GM23338 (cell line): ENCODE data around the gene RPL31. TPM values are rescaled to one million over a fixed set of nuclear protein-coding genes. Genes with fewer than 3 reads are reported as not detected.

Experiments
- ATAC-seq: fragments of 200-7000 bp; cut with Tn5 transposase; 3 replicates; pipeline ENCODE4 v1.9.1; 2020
- DNase-seq: peaks from one replicate; pipeline ENCODE4 v3.0.0-alpha.2; 2015; ENCODE audit warnings: low spot score
- H2AFZ ChIP-seq: fragments of 200-600 bp; sonication (generic); 2 replicates; pipeline ENCODE4 v1.8.0; 2016; ENCODE audit warnings: antibody characterized with exemption, mild to moderate bottlenecking, moderate library complexity
- H3F3A ChIP-seq: fragments of 200-600 bp; sonication (generic); replicated peaks from 2 replicates; pipeline ENCODE4 v1.8.0; 2017; ENCODE audit warnings: antibody characterized with exemption, mixed run types, low read depth
- H3K27ac ChIP-seq: fragments of 200-600 bp; sonication (generic); 2 replicates; pipeline ENCODE4 v1.6.1; 2016; ENCODE audit warnings: low read depth
- H3K27me3 ChIP-seq: fragments of 200-600 bp; sonication (generic); 2 replicates; pipeline ENCODE4 v1.8.0; 2016; ENCODE audit warnings: mild to moderate bottlenecking, mixed run types, moderate library complexity; ENCODE audit not compliant: insufficient read depth
- H3K36me3 ChIP-seq: fragments of 200-600 bp; sonication (generic); 2 replicates; pipeline ENCODE4 v1.8.0; 2016; ENCODE audit warnings: mild to moderate bottlenecking; ENCODE audit not compliant: insufficient read depth
- H3K4me1 ChIP-seq: fragments of 200-600 bp; sonication (generic); 2 replicates; pipeline ENCODE4 v1.8.0; 2016; ENCODE audit warnings: mild to moderate bottlenecking, moderate library complexity; ENCODE audit not compliant: insufficient read depth
- H3K4me2 ChIP-seq: fragments of 200-600 bp; sonication (generic); 2 replicates; pipeline ENCODE4 v1.7.1; 2017; ENCODE audit warnings: mixed run types
- H3K4me3 ChIP-seq: fragments of 200-600 bp; sonication (generic); 2 replicates; pipeline ENCODE4 v1.6.1; 2016; ENCODE audit warnings: mixed run types
- H3K79me2 ChIP-seq: fragments of 200-600 bp; sonication (generic); replicated peaks from 2 replicates; pipeline ENCODE4 v1.8.0; 2017; ENCODE audit warnings: mild to moderate bottlenecking; ENCODE audit not compliant: insufficient read depth
- H3K9me2 ChIP-seq: fragments of 200-600 bp; sonication (generic); 2 replicates; pipeline ENCODE4 v1.8.0; 2017; ENCODE audit not compliant: insufficient read depth
- H4K20me1 ChIP-seq: fragments of 200-600 bp; sonication (generic); replicated peaks from 2 replicates; pipeline ENCODE4 v1.8.0; 2017; ENCODE audit warnings: mild to moderate bottlenecking; ENCODE audit not compliant: insufficient read depth
- H3K27ac Mint-ChIP-seq: 2 replicates; pipeline ENCODE4 v1.8.0; 2020; ENCODE audit warnings: inconsistent platforms, mild to moderate bottlenecking, moderate library complexity, mixed read lengths
- H3K27me3 Mint-ChIP-seq: 3 replicates; pipeline ENCODE4 v1.8.0; 2022; ENCODE audit warnings: low read depth, mild to moderate bottlenecking, moderate library complexity, mixed read lengths, inconsistent platforms; ENCODE audit not compliant: insufficient read depth, poor library complexity
- H3K36me3 Mint-ChIP-seq: 3 replicates; pipeline ENCODE4 v1.8.0; 2021; ENCODE audit warnings: low read depth, mild to moderate bottlenecking, inconsistent platforms, moderate library complexity, mixed read lengths
- H3K4me1 Mint-ChIP-seq: 3 replicates; pipeline ENCODE4 v1.8.0; 2020; ENCODE audit warnings: mild to moderate bottlenecking, inconsistent platforms, mixed read lengths
- H3K4me3 Mint-ChIP-seq: 3 replicates; pipeline ENCODE4 v1.8.0; 2021; ENCODE audit warnings: moderate library complexity, mild to moderate bottlenecking, inconsistent platforms, mixed read lengths
- H3K9me3 Mint-ChIP-seq: 3 replicates; pipeline ENCODE4 v1.8.0; 2020; ENCODE audit warnings: moderate library complexity, mild to moderate bottlenecking, inconsistent platforms, mixed read lengths
- CREB1 ChIP-seq: fragments of 250-450 bp; sonication (Bioruptor Pico); IDR thresholded peaks from 2 replicates; pipeline ENCODE4 v1.5.0; 2020; ENCODE audit warnings: low read depth, mild to moderate bottlenecking, moderate library complexity
- EZH2phosphoT487 ChIP-seq: fragments of 200-600 bp; sonication (generic); IDR thresholded peaks from one replicate; pipeline ENCODE4 v1.8.1; 2018; ENCODE audit warnings: antibody characterized with exemption; ENCODE audit not compliant: unreplicated experiment
- NANOG ChIP-seq: IDR thresholded peaks from 2 replicates; pipeline ENCODE4 v1.6.1; 2016; ENCODE audit warnings: antibody characterized with exemption, borderline replicate concordance
- POLR2AphosphoS5 ChIP-seq: IDR thresholded peaks from 2 replicates; pipeline ENCODE4 v1.6.1; 2016; ENCODE audit warnings: antibody characterized with exemption, low read depth
- STAT1 ChIP-seq: IDR thresholded peaks from one replicate; pipeline ENCODE4 v1.6.1; 2016; ENCODE audit warnings: antibody characterized with exemption; ENCODE audit not compliant: unreplicated experiment
- ZNF114 ChIP-seq: fragments of 250-450 bp; sonication (Bioruptor Pico); IDR thresholded peaks from 2 replicates; pipeline ENCODE4 v1.5.0; 2020; ENCODE audit warnings: mild to moderate bottlenecking, moderate library complexity
- ZNF331 ChIP-seq: fragments of 250-450 bp; sonication (Bioruptor Pico); IDR thresholded peaks from 2 replicates; pipeline ENCODE4 v1.5.0; 2020; ENCODE audit warnings: low read depth, mild to moderate bottlenecking, moderate library complexity
- polyA plus RNA-seq: library from polyadenylated mRNA; unstranded; fragments of >200 nt; fragmentation: Nextera tagmentation; extraction: Ambion mirVana; gene quantifications from 2 replicates; pipeline ENCODE4 v1.2.1, GENCODE V29; 2016
- total RNA-seq: library from RNA; depleted of rRNA; stranded (reverse); fragments of >200 nt; shearing (Covaris generic); gene quantifications from 2 replicates; pipeline ENCODE4 v1.2.3, GENCODE V29; 2014
- TF ChIP-seq, protein P1 (sequence below): fragments of 250-450 bp; sonication (Bioruptor Pico); IDR thresholded peaks from 2 replicates; pipeline ENCODE4 v1.5.0; 2020; ENCODE audit warnings: mild to moderate bottlenecking, moderate library complexity
- TF ChIP-seq, protein P2 (sequence below): IDR thresholded peaks from 2 replicates; pipeline ENCODE4 v1.6.1; 2016; ENCODE audit warnings: antibody characterized with exemption
- TF ChIP-seq, protein P3 (sequence below), 2 experiments: fragments of 200-600 bp in 1 of 2; sonication (generic) in 1 of 2; conservative IDR thresholded peaks; 2 replicates each; pipeline versions ENCODE4 v1.5.1 to v1.6.1; 2016 to 2017; ENCODE audit warnings: antibody characterized with exemption in 2 of 2, low read depth in 2 of 2, mild to moderate bottlenecking in 2 of 2, moderate library complexity in 1 of 2

Gene RPL31
- total and polyA plus RNA-seq, 2 experiments from 2014 or later, result 819 to 3,213 TPM

DNA sequence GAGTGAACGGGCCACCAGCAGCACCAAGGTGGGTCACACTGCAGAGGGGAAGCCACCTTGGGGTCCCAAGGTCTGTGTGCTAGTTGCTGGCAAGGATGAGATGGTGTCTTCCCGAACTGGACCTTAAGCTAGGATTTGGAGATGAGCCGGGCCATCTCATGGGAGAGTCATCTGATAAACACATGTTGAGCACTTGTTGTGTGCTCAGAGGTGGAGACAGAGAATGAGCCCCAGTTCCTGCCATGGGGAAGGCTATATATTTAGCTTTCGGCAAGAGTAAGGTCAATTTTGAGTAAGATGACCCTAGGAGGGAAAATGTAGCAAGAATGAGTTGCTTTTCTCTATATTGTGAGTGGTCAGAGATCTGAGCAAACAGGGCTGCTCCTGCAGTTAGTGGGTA lies 41.4 kb upstream of the RPL31 start (continued):
- TF ChIP-seq, protein P1, sequence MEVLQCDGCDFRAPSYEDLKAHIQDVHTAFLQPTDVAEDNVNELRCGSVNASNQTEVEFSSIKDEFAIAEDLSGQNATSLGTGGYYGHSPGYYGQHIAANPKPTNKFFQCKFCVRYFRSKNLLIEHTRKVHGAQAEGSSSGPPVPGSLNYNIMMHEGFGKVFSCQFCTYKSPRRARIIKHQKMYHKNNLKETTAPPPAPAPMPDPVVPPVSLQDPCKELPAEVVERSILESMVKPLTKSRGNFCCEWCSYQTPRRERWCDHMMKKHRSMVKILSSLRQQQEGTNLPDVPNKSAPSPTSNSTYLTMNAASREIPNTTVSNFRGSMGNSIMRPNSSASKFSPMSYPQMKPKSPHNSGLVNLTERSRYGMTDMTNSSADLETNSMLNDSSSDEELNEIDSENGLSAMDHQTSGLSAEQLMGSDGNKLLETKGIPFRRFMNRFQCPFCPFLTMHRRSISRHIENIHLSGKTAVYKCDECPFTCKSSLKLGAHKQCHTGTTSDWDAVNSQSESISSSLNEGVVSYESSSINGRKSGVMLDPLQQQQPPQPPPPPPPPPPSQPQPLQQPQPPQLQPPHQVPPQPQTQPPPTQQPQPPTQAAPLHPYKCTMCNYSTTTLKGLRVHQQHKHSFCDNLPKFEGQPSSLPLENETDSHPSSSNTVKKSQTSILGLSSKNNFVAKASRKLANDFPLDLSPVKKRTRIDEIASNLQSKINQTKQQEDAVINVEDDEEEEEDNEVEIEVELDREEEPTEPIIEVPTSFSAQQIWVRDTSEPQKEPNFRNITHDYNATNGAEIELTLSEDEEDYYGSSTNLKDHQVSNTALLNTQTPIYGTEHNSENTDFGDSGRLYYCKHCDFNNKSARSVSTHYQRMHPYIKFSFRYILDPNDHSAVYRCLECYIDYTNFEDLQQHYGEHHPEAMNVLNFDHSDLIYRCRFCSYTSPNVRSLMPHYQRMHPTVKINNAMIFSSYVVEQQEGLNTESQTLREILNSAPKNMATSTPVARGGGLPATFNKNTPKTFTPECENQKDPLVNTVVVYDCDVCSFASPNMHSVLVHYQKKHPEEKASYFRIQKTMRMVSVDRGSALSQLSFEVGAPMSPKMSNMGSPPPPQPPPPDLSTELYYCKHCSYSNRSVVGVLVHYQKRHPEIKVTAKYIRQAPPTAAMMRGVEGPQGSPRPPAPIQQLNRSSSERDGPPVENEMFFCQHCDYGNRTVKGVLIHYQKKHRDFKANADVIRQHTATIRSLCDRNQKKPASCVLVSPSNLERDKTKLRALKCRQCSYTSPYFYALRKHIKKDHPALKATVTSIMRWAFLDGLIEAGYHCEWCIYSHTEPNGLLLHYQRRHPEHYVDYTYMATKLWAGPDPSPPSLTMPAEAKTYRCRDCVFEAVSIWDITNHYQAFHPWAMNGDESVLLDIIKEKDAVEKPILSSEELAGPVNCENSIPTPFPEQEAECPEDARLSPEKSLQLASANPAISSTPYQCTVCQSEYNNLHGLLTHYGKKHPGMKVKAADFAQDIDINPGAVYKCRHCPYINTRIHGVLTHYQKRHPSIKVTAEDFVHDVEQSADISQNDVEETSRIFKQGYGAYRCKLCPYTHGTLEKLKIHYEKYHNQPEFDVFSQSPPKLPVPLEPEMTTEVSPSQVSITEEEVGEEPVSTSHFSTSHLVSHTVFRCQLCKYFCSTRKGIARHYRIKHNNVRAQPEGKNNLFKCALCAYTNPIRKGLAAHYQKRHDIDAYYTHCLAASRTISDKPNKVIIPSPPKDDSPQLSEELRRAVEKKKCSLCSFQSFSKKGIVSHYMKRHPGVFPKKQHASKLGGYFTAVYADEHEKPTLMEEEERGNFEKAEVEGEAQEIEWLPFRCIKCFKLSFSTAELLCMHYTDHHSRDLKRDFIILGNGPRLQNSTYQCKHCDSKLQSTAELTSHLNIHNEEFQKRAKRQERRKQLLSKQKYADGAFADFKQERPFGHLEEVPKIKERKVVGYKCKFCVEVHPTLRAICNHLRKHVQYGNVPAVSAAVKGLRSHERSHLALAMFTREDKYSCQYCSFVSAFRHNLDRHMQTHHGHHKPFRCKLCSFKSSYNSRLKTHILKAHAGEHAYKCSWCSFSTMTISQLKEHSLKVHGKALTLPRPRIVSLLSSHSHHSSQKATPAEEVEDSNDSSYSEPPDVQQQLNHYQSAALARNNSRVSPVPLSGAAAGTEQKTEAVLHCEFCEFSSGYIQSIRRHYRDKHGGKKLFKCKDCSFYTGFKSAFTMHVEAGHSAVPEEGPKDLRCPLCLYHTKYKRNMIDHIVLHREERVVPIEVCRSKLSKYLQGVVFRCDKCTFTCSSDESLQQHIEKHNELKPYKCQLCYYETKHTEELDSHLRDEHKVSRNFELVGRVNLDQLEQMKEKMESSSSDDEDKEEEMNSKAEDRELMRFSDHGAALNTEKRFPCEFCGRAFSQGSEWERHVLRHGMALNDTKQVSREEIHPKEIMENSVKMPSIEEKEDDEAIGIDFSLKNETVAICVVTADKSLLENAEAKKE (CRISPR knock-in tag), result no peak
- TF ChIP-seq, protein P2, sequence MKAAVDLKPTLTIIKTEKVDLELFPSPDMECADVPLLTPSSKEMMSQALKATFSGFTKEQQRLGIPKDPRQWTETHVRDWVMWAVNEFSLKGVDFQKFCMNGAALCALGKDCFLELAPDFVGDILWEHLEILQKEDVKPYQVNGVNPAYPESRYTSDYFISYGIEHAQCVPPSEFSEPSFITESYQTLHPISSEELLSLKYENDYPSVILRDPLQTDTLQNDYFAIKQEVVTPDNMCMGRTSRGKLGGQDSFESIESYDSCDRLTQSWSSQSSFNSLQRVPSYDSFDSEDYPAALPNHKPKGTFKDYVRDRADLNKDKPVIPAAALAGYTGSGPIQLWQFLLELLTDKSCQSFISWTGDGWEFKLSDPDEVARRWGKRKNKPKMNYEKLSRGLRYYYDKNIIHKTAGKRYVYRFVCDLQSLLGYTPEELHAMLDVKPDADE, result no peak

DNA sequence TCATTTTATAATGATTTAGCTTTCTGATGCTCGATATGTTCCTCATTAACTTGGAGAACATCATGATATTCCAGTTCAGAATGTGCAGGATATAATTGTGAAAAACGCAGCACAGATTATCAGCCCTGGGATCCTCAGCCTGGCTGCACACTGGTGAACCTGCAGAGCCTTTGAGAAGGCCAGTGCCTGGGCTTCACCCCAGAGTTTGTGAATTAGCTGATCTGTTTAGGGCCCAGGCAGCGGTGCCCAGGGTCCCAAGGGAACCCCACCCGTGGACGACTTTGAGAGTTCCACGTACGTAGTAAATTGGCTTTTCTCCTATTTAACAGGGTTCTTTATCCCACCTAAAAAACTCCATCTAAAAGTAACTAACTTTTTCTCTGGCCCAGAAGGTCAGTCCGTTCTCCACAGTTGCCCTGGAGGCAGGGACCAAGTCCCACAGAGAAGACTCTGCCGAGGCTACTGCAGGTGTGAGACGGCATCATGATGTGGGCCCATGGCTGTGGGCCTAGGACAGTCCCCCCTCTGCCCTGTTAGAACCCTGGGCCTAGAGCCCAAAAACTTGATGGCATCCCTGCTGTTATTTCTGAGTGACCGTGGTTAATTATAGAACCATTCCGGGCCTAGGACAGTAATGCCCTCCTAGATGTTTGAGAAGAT lies 39.6 kb upstream of the RPL31 start:
- ATAC-seq (no peak), DNase-seq (no peak)
- Histone ChIP-seq H3K4me1 (no peaks in the 10 kb centered on the region), H2AFZ (no peak overlapping the region), H3K79me2 (no peaks in the 10 kb centered on the region), H3K9me2 (peaks cover 8% of the 10 kb centered on the region; the same call in 1 of the 2 replicates), H3K27ac (no peak overlapping the region), H3K27me3 (no peaks in the 10 kb centered on the region), H3K4me2 (no peak overlapping the region), H3K36me3 (no peaks in the 10 kb centered on the region), H3F3A (no peaks in the 10 kb centered on the region), H4K20me1 (no peaks in the 10 kb centered on the region), H3K4me3 (no peak overlapping the region)
- H3K27ac Mint-ChIP-seq, result no peak overlapping the region
- peaks cover 9% of the 10 kb centered on the region for H3K4me1 Mint-ChIP-seq
- peaks cover 2% of the 10 kb centered on the region for H3K27me3 Mint-ChIP-seq
- H3K9me3 Mint-ChIP-seq, result no peaks in the 10 kb centered on the region
- no peaks in the 10 kb centered on the region for H3K36me3 Mint-ChIP-seq
- no peak overlapping the region for H3K4me3 Mint-ChIP-seq
- TF ChIP-seq STAT1, result no peak
- TF ChIP-seq ZNF114 (CRISPR knock-in tag), result no peak
- TF ChIP-seq, protein P3, sequence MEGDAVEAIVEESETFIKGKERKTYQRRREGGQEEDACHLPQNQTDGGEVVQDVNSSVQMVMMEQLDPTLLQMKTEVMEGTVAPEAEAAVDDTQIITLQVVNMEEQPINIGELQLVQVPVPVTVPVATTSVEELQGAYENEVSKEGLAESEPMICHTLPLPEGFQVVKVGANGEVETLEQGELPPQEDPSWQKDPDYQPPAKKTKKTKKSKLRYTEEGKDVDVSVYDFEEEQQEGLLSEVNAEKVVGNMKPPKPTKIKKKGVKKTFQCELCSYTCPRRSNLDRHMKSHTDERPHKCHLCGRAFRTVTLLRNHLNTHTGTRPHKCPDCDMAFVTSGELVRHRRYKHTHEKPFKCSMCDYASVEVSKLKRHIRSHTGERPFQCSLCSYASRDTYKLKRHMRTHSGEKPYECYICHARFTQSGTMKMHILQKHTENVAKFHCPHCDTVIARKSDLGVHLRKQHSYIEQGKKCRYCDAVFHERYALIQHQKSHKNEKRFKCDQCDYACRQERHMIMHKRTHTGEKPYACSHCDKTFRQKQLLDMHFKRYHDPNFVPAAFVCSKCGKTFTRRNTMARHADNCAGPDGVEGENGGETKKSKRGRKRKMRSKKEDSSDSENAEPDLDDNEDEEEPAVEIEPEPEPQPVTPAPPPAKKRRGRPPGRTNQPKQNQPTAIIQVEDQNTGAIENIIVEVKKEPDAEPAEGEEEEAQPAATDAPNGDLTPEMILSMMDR (conservative IDR thresholded peaks at IDR 0.05; ENCODE audit: low read depth in 2 of 2), result no peak
- TF ChIP-seq CREB1, result no peak
- TF ChIP-seq NANOG, result no peak
- TF ChIP-seq EZH2phosphoT487, result no peak
- TF ChIP-seq, protein P2, result no peak
- no peak for TF ChIP-seq ZNF331 (CRISPR knock-in tag)
- no peak for TF ChIP-seq POLR2AphosphoS5
